ENCODE measurements around the gene GPR26.

The GPR26 gene

GRCh38 chr10:123648595-123648994 is 17.6 kb upstream of the GPR26 start:
- Histone ChIP-seq H3K27me3 (replicated peaks; ENCODE audit: control insufficient read depth, insufficient read depth, low read length) (peaks cover 51% of the 10 kb centered on the region), H3K4me1 (ENCODE audit: control insufficient read depth, insufficient read depth, low read length) (no peaks in the 10 kb centered on the region), H3K9ac (ENCODE audit: low read length) (no peak overlapping the region), H3K4me3 (ENCODE audit: low read length) (no peak overlapping the region), H3K9me3 (ENCODE audit: control insufficient read depth, low read length) (no peaks in the 10 kb centered on the region), H3K36me3 (ENCODE audit: control insufficient read depth, insufficient read depth, low read length, severe bottlenecking) (no peaks in the 10 kb centered on the region)
- no peak for DNase-seq (ENCODE audit: low read depth)

GRCh38 chr10:123649676-123650075 is 16.5 kb upstream of the GPR26 start:
- Histone ChIP-seq H3K4me1 (ENCODE audit: control insufficient read depth, insufficient read depth, low read length) (no peaks in the 10 kb centered on the region), H3K9ac (ENCODE audit: low read length) (no peak overlapping the region), H3K27me3 (replicated peaks; ENCODE audit: control insufficient read depth, insufficient read depth, low read length) (peaks cover 42% of the 10 kb centered on the region), H3K9me3 (ENCODE audit: control insufficient read depth, low read length) (no peaks in the 10 kb centered on the region), H3K4me3 (ENCODE audit: low read length) (no peak overlapping the region), H3K36me3 (ENCODE audit: control insufficient read depth, insufficient read depth, low read length, severe bottlenecking) (no peaks in the 10 kb centered on the region)
- no peak for DNase-seq (ENCODE audit: low read depth)

- H3K9me3 ChIP-seq (ENCODE audit: control insufficient read depth, low read length): no peaks in the 10 kb centered on the region
- no peak for DNase-seq (ENCODE audit: low read depth)
- H3K4me3 ChIP-seq (ENCODE audit: low read length): no peak overlapping the region
Observed at GRCh38 chr10:123651421-123652047, 14.6 kb upstream of the GPR26 start.

GRCh38 chr10:123655751-123656150 is 10.4 kb upstream of the GPR26 start:
- no peaks in the 10 kb centered on the region for H3K4me1 ChIP-seq (ENCODE audit: control insufficient read depth, insufficient read depth, low read length)
- no peak overlapping the region for H3K9ac ChIP-seq (ENCODE audit: low read length)
- H3K9me3 ChIP-seq (ENCODE audit: control insufficient read depth, low read length): no peaks in the 10 kb centered on the region
- peaks cover 12% of the 10 kb centered on the region for H3K27me3 ChIP-seq (replicated peaks; ENCODE audit: control insufficient read depth, insufficient read depth, low read length)
- no peaks in the 10 kb centered on the region for H3K36me3 ChIP-seq (ENCODE audit: control insufficient read depth, insufficient read depth, low read length, severe bottlenecking)
- DNase-seq (ENCODE audit: low read depth): no peak
- H3K4me3 ChIP-seq (ENCODE audit: low read length): no peak overlapping the region

More at GRCh38 chr10:123651421-123652047, 14.6 kb upstream of the GPR26 start:
- Histone ChIP-seq H3K9ac (ENCODE audit: low read length) (no peak overlapping the region), H3K4me1 (ENCODE audit: control insufficient read depth, insufficient read depth, low read length) (no peaks in the 10 kb centered on the region), H3K27me3 (replicated peaks; ENCODE audit: control insufficient read depth, insufficient read depth, low read length) (peaks cover 28% of the 10 kb centered on the region), H3K36me3 (ENCODE audit: control insufficient read depth, insufficient read depth, low read length, severe bottlenecking) (no peaks in the 10 kb centered on the region)

DNA sequence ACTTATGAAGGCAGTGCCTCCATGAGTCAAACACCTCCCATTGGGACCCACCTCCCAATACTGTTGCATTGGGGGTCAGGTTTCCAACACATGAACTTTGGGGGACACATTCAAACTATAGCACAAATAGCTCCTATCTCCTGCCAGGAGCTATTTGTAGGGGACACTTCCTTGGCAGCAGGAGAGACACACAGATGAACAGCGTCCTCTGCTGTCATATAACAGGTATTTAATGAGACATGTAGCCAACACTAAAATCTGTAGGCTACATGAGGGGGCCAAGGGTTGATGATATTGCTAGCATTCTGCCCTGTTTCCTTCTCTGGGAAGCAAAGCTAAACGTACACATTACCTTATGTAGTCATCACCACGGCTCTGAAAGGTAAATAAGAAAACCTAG is 2.6 kb upstream of the GPR26 start:
- no peak overlapping the region for H3K4me3 ChIP-seq (ENCODE audit: low read length)
- H3K27me3 ChIP-seq (replicated peaks; ENCODE audit: control insufficient read depth, insufficient read depth, low read length): peaks cover 38% of the 10 kb centered on the region
- no peak overlapping the region for H3K9ac ChIP-seq (ENCODE audit: low read length)

DNA sequence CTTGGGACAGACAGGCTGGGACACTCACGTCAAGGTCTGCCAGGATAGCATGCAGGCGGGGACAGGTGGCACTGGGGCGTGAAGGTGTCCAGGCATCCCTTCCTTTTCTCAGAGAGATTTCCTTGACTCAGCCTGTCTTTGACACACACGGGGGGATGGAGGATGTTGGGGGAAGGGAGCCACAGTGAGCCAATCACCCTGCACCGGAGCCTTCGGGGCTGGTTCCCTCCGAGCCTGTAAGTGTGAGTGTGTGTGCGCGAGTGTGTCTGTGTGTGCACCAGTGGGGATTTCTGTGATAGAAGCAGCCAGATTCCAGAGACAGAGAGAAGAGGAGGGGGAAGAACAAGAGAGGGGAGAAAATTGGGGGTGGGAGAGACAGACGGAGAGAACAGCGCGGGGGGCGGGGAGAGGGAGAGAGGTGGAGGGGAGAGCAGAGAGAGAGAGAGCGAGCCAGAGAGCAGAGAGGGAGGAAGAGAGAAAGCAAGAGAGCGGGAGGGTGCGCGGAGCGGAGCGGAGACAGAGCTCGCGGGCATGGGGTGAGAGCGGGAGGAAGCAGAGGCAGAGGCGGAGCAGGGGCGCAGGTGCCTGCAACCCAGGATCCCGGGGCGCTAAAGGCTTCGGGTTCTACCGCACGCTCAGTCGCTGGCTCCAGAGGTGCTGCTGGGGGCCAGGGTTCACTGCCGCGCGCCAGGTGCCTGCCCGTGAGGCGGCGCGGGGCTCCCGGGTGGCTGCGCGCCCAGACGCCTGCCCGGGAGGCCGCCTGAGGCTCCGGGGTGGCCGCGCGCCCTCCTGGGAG is 466 bp upstream of the GPR26 start:
- Histone ChIP-seq H3K9me3 (ENCODE audit: control insufficient read depth, low read length) (peaks cover 13% of the 10 kb centered on the region), H3K4me1 (ENCODE audit: control insufficient read depth, insufficient read depth, low read length) (no peaks in the 10 kb centered on the region), H3K4me3 (ENCODE audit: low read length) (no peak overlapping the region), H3K36me3 (ENCODE audit: control insufficient read depth, insufficient read depth, low read length, severe bottlenecking) (no peaks in the 10 kb centered on the region), H3K27me3 (replicated peaks; ENCODE audit: control insufficient read depth, insufficient read depth, low read length) (peaks cover 35% of the 10 kb centered on the region), H3K9ac (ENCODE audit: low read length) (no peak overlapping the region)
- no peak for DNase-seq (ENCODE audit: low read depth)

More for the DNA sequence above, 2.6 kb upstream of the GPR26 start:
- Histone ChIP-seq H3K36me3 (ENCODE audit: control insufficient read depth, insufficient read depth, low read length, severe bottlenecking) (no peaks in the 10 kb centered on the region), H3K9me3 (ENCODE audit: control insufficient read depth, low read length) (peaks cover 13% of the 10 kb centered on the region), H3K4me1 (ENCODE audit: control insufficient read depth, insufficient read depth, low read length) (no peaks in the 10 kb centered on the region)
- DNase-seq (ENCODE audit: low read depth): no peak

- Histone ChIP-seq H3K9me3 (ENCODE audit: control insufficient read depth, low read length) (no peaks in the 10 kb centered on the region), H3K36me3 (ENCODE audit: control insufficient read depth, insufficient read depth, low read length, severe bottlenecking) (no peaks in the 10 kb centered on the region), H3K27me3 (replicated peaks; ENCODE audit: control insufficient read depth, insufficient read depth, low read length) (peaks cover 27% of the 10 kb centered on the region), H3K4me3 (ENCODE audit: low read length) (no peak overlapping the region), H3K9ac (ENCODE audit: low read length) (no peak overlapping the region), H3K4me1 (ENCODE audit: control insufficient read depth, insufficient read depth, low read length) (no peaks in the 10 kb centered on the region)
- DNase-seq (ENCODE audit: low read depth): peak; percentile 37
Observed at GRCh38 chr10:123669886-123670285, 3.7 kb downstream of the GPR26 start.

GRCh38 chr10:123673198-123673597 is 7.0 kb downstream of the GPR26 start:
- Histone ChIP-seq H3K4me3 (ENCODE audit: low read length) (no peak overlapping the region), H3K9ac (ENCODE audit: low read length) (no peak overlapping the region), H3K4me1 (ENCODE audit: control insufficient read depth, insufficient read depth, low read length) (no peaks in the 10 kb centered on the region), H3K9me3 (ENCODE audit: control insufficient read depth, low read length) (no peaks in the 10 kb centered on the region), H3K27me3 (replicated peaks; ENCODE audit: control insufficient read depth, insufficient read depth, low read length) (peaks cover 24% of the 10 kb centered on the region), H3K36me3 (ENCODE audit: control insufficient read depth, insufficient read depth, low read length, severe bottlenecking) (no peaks in the 10 kb centered on the region)
- no peak for DNase-seq (ENCODE audit: low read depth)

DNA sequence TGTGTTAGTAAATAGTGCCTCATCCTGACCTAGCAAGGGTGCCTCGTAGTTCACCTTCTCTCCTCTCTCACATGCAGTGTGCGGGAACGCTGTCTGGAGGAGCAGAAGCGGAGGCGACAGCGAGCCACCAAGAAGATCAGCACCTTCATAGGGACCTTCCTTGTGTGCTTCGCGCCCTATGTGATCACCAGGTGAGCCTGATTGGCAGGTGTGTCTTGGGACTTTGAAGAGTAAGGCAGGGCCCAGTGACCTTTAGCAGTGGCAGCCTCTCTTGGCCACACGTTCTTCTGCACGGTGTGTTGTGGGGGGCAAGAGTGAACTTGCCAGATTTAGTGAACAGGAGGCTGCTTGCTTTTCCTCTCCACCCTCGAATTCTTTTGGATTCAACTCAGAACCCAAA is 8.6 kb downstream of the GPR26 start:
- no peak overlapping the region for H3K4me3 ChIP-seq (ENCODE audit: low read length)
- no peaks in the 10 kb centered on the region for H3K4me1 ChIP-seq (ENCODE audit: control insufficient read depth, insufficient read depth, low read length)
- H3K9ac ChIP-seq (ENCODE audit: low read length): no peak overlapping the region

GRCh38 chr10:123675811-123676210 is 9.7 kb downstream of the GPR26 start:
- no peak overlapping the region for H3K9ac ChIP-seq (ENCODE audit: low read length)
- no peaks in the 10 kb centered on the region for H3K9me3 ChIP-seq (ENCODE audit: control insufficient read depth, low read length)
- H3K27me3 ChIP-seq (replicated peaks; ENCODE audit: control insufficient read depth, insufficient read depth, low read length): peaks cover 34% of the 10 kb centered on the region
- no peak for DNase-seq (ENCODE audit: low read depth)
- no peaks in the 10 kb centered on the region for H3K36me3 ChIP-seq (ENCODE audit: control insufficient read depth, insufficient read depth, low read length, severe bottlenecking)
- H3K4me3 ChIP-seq (ENCODE audit: low read length): no peak overlapping the region
- H3K4me1 ChIP-seq (ENCODE audit: control insufficient read depth, insufficient read depth, low read length): no peaks in the 10 kb centered on the region

More for the DNA sequence above, 8.6 kb downstream of the GPR26 start:
- H3K9me3 ChIP-seq (ENCODE audit: control insufficient read depth, low read length): no peaks in the 10 kb centered on the region
- H3K27me3 ChIP-seq (replicated peaks; ENCODE audit: control insufficient read depth, insufficient read depth, low read length): peaks cover 31% of the 10 kb centered on the region
- DNase-seq (ENCODE audit: low read depth): no peak
- H3K36me3 ChIP-seq (ENCODE audit: control insufficient read depth, insufficient read depth, low read length, severe bottlenecking): no peaks in the 10 kb centered on the region

- Histone ChIP-seq H3K4me1 (ENCODE audit: control insufficient read depth, insufficient read depth, low read length) (no peaks in the 10 kb centered on the region), H3K9ac (ENCODE audit: low read length) (no peak overlapping the region), H3K9me3 (ENCODE audit: control insufficient read depth, low read length) (no peaks in the 10 kb centered on the region), H3K4me3 (ENCODE audit: low read length) (no peak overlapping the region), H3K36me3 (ENCODE audit: control insufficient read depth, insufficient read depth, low read length, severe bottlenecking) (no peaks in the 10 kb centered on the region), H3K27me3 (replicated peaks; ENCODE audit: control insufficient read depth, insufficient read depth, low read length) (peaks cover 46% of the 10 kb centered on the region)
- DNase-seq (ENCODE audit: low read depth): no peak
Observed at GRCh38 chr10:123677556-123677955, 11.4 kb downstream of the GPR26 start.
